IMR-90 (cell line): ENCODE results near the gene GPSM1.

ENCODE experiments used
- BHLHE40 ChIP-seq: fragments of 150-350 bp; IDR thresholded peaks from 2 replicates; pipeline ENCODE4 v1.6.1; 2016; ENCODE audit warnings: mild to moderate bottlenecking, low read depth, low read length
- CEBPB ChIP-seq: IDR thresholded peaks from 2 replicates; pipeline ENCODE4 v1.6.1; 2012; ENCODE audit warnings: low read depth, low read length, improper control_type of control experiment
- CTCF ChIP-seq: conservative IDR thresholded peaks from 2 replicates; pipeline ENCODE4 v1.5.1; 2012; ENCODE audit warnings: mild to moderate bottlenecking, low read depth, low read length, improper control_type of control experiment
- ELK1 ChIP-seq: fragments of 150-350 bp; IDR thresholded peaks from 2 replicates; pipeline ENCODE4 v1.6.1; 2016; ENCODE audit warnings: low read depth, mild to moderate bottlenecking, low read length, moderate library complexity, borderline replicate concordance
- FOS ChIP-seq: fragments of 150-350 bp; IDR thresholded peaks from 2 replicates; pipeline ENCODE4 v1.6.1; 2016; ENCODE audit warnings: low read depth, low read length
- MAFK ChIP-seq: IDR thresholded peaks from 2 replicates; pipeline ENCODE4 v1.6.1; 2012; ENCODE audit warnings: low read depth, low read length, improper control_type of control experiment
- MAZ ChIP-seq: IDR thresholded peaks from 2 replicates; pipeline ENCODE4 v1.6.1; 2012; ENCODE audit warnings: low read depth, mild to moderate bottlenecking, low read length, improper control_type of control experiment, moderate library complexity, borderline replicate concordance
- POLR2A ChIP-seq: IDR thresholded peaks from 2 replicates; pipeline ENCODE4 v1.6.1; 2012; ENCODE audit warnings: mild to moderate bottlenecking, low read depth, low read length
- RAD21 ChIP-seq: IDR thresholded peaks from 2 replicates; pipeline ENCODE4 v1.6.1; 2012; ENCODE audit warnings: low read length, improper control_type of control experiment
- RFX5 ChIP-seq: IDR thresholded peaks from 2 replicates; pipeline ENCODE4 v1.8.0; 2012; ENCODE audit warnings: low read depth, mild to moderate bottlenecking, low read length, moderate library complexity
- SMC3 ChIP-seq: fragments of 150-350 bp; IDR thresholded peaks from 2 replicates; pipeline ENCODE4 v1.6.1; 2016; ENCODE audit warnings: low read depth, mild to moderate bottlenecking, antibody characterized with exemption, low read length, moderate library complexity
- USF2 ChIP-seq: fragments of 150-350 bp; IDR thresholded peaks from 2 replicates; pipeline ENCODE4 v1.6.1; 2017; ENCODE audit warnings: mild to moderate bottlenecking, antibody characterized with exemption, low read length, low read depth

GRCh38 chr9:136316271-136316751, 11.0 kb upstream of the GPSM1 start:
- TF ChIP-seq POLR2A (no peak), USF2 (no peak), CTCF (no peak), RAD21 (no peak), CEBPB (no peak), FOS (no peak), SMC3 (no peak), RFX5 (no peak), BHLHE40 (no peak), ELK1 (no peak), MAFK (no peak), MAZ (no peak)
